Uterus (tissue), 2 donors: ENCODE results near the gene SETBP1.

Experiments
- POLR2A ChIP-seq, 2 donors: fragments of 450-650 bp; IDR thresholded peaks; one replicate each; pipeline ENCODE4 v1.6.1; 2016; ENCODE audit warnings: antibody characterized with exemption in 2 of 2, mild to moderate bottlenecking in 1 of 2, moderate library complexity in 1 of 2
- TF ChIP-seq, protein P1 (sequence below), 4 experiments: fragments of 200-600 bp in 2 of 4; fragments of 450-650 bp in 2 of 4; sonication (generic) in 2 of 4; IDR thresholded peaks; one replicate each; pipeline ENCODE4 v1.5.1; 2016 to 2019; ENCODE audit warnings: antibody characterized with exemption in 4 of 4, mild to moderate bottlenecking in 2 of 4, moderate library complexity in 1 of 4

DNA sequence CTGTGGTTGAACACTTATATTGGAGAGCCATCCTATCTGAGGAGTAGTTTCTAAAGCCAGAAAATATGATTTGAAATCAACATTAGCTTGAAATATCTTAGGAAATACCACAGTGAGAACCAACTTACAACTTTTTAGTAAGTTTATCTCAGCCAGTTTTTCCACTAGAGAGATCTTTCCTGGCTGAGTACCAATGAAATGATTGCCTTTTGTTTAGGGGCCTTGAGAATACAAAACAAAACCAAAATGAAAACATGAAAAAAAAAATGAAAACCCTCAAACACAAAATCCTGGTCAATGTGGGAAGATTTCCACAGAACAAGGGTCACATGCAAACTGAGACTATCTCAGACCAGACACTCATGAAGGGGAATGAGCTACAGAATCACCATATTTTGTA is 429.0 kb downstream of the SETBP1 start:
- TF ChIP-seq, protein P1, sequence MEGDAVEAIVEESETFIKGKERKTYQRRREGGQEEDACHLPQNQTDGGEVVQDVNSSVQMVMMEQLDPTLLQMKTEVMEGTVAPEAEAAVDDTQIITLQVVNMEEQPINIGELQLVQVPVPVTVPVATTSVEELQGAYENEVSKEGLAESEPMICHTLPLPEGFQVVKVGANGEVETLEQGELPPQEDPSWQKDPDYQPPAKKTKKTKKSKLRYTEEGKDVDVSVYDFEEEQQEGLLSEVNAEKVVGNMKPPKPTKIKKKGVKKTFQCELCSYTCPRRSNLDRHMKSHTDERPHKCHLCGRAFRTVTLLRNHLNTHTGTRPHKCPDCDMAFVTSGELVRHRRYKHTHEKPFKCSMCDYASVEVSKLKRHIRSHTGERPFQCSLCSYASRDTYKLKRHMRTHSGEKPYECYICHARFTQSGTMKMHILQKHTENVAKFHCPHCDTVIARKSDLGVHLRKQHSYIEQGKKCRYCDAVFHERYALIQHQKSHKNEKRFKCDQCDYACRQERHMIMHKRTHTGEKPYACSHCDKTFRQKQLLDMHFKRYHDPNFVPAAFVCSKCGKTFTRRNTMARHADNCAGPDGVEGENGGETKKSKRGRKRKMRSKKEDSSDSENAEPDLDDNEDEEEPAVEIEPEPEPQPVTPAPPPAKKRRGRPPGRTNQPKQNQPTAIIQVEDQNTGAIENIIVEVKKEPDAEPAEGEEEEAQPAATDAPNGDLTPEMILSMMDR (IDR thresholded peaks at IDR 0.05), result no peak
- no peak for TF ChIP-seq POLR2A (IDR thresholded peaks at IDR 0.05)
